ENCODE results near the gene STXBP4.

Gene STXBP4

DNA sequence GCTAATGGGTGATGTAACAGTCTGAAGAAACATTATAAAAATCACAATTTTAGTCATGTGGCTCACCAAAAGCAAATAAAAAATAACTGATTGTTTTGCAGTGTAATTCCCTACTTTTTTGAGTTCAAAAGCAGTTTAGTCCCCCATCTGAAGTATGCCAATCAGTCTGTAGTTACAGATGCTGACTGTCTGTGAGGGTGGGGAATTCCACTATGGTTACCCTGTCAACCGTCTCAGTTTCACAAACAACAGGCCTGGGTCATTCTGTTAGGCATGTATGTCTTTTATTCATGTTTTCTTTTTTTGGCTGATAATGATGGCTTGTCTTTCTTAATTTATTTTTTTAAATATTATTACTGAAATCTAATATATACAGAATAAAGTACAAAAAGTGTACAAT, 69.3 kb downstream of the STXBP4 start:
- peaks cover 13% of the 10 kb centered on the region for H3K4me1 ChIP-seq (ENCODE audit: low read length)
- no peak overlapping the region for H3K9ac ChIP-seq (ENCODE audit: low read length)
- no peaks in the 10 kb centered on the region for H3K27me3 ChIP-seq (replicated peaks; ENCODE audit: insufficient read depth, low read length)
- H4K20me1 ChIP-seq (ENCODE audit: insufficient read depth, low read length): no peaks in the 10 kb centered on the region
- no peaks in the 10 kb centered on the region for H3K79me2 ChIP-seq (ENCODE audit: low read length)
- H3K9me3 ChIP-seq (replicated peaks; ENCODE audit: insufficient read depth, low read length): no peaks in the 10 kb centered on the region
- peak overlapping the region; percentile 34; the same call in 1 of the 2 replicates for H3K27ac ChIP-seq (ENCODE audit: low read length)
- DNase-seq: peak; percentile 80
- peaks cover 8% of the 10 kb centered on the region; the same call in 1 of the 2 replicates for H3F3A ChIP-seq (ENCODE audit: insufficient read depth, low read length)
- no peak overlapping the region for H3K4me3 ChIP-seq (ENCODE audit: low read length)
- no peak overlapping the region for H2AFZ ChIP-seq (ENCODE audit: low read length)
- peak overlapping the region; percentile 17; the same call in 1 of the 2 replicates for H3K4me2 ChIP-seq (ENCODE audit: low read depth, low read length)
- no peaks in the 10 kb centered on the region for H3K9me2 ChIP-seq (replicated peaks; ENCODE audit: insufficient read depth, low read length)
- TF ChIP-seq, protein P1, sequence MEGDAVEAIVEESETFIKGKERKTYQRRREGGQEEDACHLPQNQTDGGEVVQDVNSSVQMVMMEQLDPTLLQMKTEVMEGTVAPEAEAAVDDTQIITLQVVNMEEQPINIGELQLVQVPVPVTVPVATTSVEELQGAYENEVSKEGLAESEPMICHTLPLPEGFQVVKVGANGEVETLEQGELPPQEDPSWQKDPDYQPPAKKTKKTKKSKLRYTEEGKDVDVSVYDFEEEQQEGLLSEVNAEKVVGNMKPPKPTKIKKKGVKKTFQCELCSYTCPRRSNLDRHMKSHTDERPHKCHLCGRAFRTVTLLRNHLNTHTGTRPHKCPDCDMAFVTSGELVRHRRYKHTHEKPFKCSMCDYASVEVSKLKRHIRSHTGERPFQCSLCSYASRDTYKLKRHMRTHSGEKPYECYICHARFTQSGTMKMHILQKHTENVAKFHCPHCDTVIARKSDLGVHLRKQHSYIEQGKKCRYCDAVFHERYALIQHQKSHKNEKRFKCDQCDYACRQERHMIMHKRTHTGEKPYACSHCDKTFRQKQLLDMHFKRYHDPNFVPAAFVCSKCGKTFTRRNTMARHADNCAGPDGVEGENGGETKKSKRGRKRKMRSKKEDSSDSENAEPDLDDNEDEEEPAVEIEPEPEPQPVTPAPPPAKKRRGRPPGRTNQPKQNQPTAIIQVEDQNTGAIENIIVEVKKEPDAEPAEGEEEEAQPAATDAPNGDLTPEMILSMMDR (IDR thresholded peaks at IDR 0.05; ENCODE audit: low read length): no peak
- no peak for TF ChIP-seq EZH2 (optimal IDR thresholded peaks at IDR 0.05; ENCODE audit: low read depth, low read length)
- TF ChIP-seq EZH2phosphoT487 (IDR thresholded peaks at IDR 0.05; ENCODE audit: low read length): no peak
- H3K36me3 ChIP-seq (replicated peaks; ENCODE audit: insufficient read depth, low read length): no peaks in the 10 kb centered on the region

DNA sequence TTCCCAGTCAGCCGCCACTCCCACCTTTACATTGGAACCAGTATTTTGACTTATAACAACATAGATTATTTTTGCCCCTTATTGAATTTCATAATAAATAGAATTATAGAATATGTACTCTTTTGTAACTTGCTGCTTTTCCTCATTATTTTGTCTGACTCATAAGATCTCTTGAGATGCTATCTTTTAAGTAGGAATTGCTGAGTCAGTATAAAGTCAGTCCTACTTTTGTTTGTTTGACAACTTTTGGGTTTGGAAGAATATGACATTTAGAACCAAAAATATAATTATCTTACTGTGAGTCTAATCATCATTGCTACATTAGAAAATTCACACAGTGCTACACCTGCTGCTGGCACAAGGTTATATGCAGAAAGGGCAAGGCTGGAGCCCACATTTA, 69.7 kb downstream of the STXBP4 start:
- Histone ChIP-seq H3K4me3 (ENCODE audit: low read length) (no peak overlapping the region), H3K79me2 (ENCODE audit: low read length) (no peaks in the 10 kb centered on the region), H3K27me3 (replicated peaks; ENCODE audit: insufficient read depth, low read length) (no peaks in the 10 kb centered on the region), H3F3A (ENCODE audit: insufficient read depth, low read length) (peaks cover 8% of the 10 kb centered on the region; the same call in 1 of the 2 replicates), H3K4me2 (ENCODE audit: low read depth, low read length) (no peak overlapping the region), H3K9ac (ENCODE audit: low read length) (no peak overlapping the region), H3K9me2 (replicated peaks; ENCODE audit: insufficient read depth, low read length) (no peaks in the 10 kb centered on the region), H2AFZ (ENCODE audit: low read length) (peak overlapping the region; percentile 20; the same call in 1 of the 2 replicates), H3K27ac (ENCODE audit: low read length) (peak overlapping the region; percentile 31; the same call in 1 of the 2 replicates), H3K36me3 (replicated peaks; ENCODE audit: insufficient read depth, low read length) (no peaks in the 10 kb centered on the region), H3K9me3 (replicated peaks; ENCODE audit: insufficient read depth, low read length) (no peaks in the 10 kb centered on the region), H3K4me1 (ENCODE audit: low read length) (peaks cover 13% of the 10 kb centered on the region), H4K20me1 (ENCODE audit: insufficient read depth, low read length) (no peaks in the 10 kb centered on the region)
- no peak for DNase-seq
- TF ChIP-seq EZH2phosphoT487 (IDR thresholded peaks at IDR 0.05; ENCODE audit: low read length): no peak
- TF ChIP-seq EZH2 (optimal IDR thresholded peaks at IDR 0.05; ENCODE audit: low read depth, low read length): no peak
- TF ChIP-seq, protein P1 (IDR thresholded peaks at IDR 0.05; ENCODE audit: low read length): no peak

DNA sequence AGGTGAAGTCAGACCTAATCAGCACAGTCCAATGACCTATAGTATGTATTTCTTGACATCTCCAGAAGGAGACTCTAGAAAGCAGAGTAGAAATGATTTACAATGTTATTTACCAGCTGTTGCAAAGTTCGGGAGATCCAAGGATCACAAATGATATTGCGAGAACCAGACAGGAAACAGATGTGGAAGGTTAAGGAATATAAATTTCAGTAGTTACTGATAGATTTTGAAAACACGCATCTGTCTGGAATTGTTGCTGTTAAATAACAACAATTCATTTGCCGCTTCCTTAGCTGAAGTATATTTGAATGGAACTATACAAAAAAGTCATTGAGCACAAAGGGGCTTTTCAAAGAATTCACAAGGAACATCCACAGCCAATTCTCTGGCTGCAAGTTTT, 72.0 kb downstream of the STXBP4 start:
- no peaks in the 10 kb centered on the region for H3K9me3 ChIP-seq (replicated peaks; ENCODE audit: insufficient read depth, low read length)
- H2AFZ ChIP-seq (ENCODE audit: low read length): no peak overlapping the region
- no peaks in the 10 kb centered on the region for H3K27me3 ChIP-seq (replicated peaks; ENCODE audit: insufficient read depth, low read length)
- no peaks in the 10 kb centered on the region for H3K36me3 ChIP-seq (replicated peaks; ENCODE audit: insufficient read depth, low read length)
- no peak for DNase-seq
- no peak overlapping the region for H3K9ac ChIP-seq (ENCODE audit: low read length)
- peaks cover 8% of the 10 kb centered on the region; the same call in 1 of the 2 replicates for H3F3A ChIP-seq (ENCODE audit: insufficient read depth, low read length)
- no peaks in the 10 kb centered on the region for H4K20me1 ChIP-seq (ENCODE audit: insufficient read depth, low read length)
- no peaks in the 10 kb centered on the region for H3K9me2 ChIP-seq (replicated peaks; ENCODE audit: insufficient read depth, low read length)
- TF ChIP-seq, protein P1 (IDR thresholded peaks at IDR 0.05; ENCODE audit: low read length): no peak
- TF ChIP-seq EZH2 (optimal IDR thresholded peaks at IDR 0.05; ENCODE audit: low read depth, low read length) (no peak), EZH2phosphoT487 (IDR thresholded peaks at IDR 0.05; ENCODE audit: low read length) (no peak)
- H3K79me2 ChIP-seq (ENCODE audit: low read length): no peaks in the 10 kb centered on the region
- H3K4me2 ChIP-seq (ENCODE audit: low read depth, low read length): no peak overlapping the region
- H3K4me3 ChIP-seq (ENCODE audit: low read length): no peak overlapping the region
- H3K4me1 ChIP-seq (ENCODE audit: low read length): peaks cover 13% of the 10 kb centered on the region
- no peak overlapping the region for H3K27ac ChIP-seq (ENCODE audit: low read length)

All from MM.1S (cell line).